Tibial nerve (tissue), 3 donors: Measurements from ENCODE around the gene EHD2.

Experiments used
- POLR2A ChIP-seq, 2 donors: fragments of 450-650 bp; IDR thresholded peaks; one replicate each; pipeline ENCODE4 v1.6.1; 2017; ENCODE audit warnings: antibody characterized with exemption in 2 of 2, mild to moderate bottlenecking in 2 of 2, moderate library complexity in 2 of 2
- TF ChIP-seq, protein P1 (sequence below), 5 experiments: fragments of 200-600 bp in 3 of 5; fragments of 450-650 bp in 2 of 5; sonication (generic) in 3 of 5; IDR thresholded peaks; one replicate each; pipeline ENCODE4 v1.5.1; 2016 to 2019; ENCODE audit warnings: antibody characterized with exemption in 5 of 5, mild to moderate bottlenecking in 3 of 5, moderate library complexity in 2 of 5

DNA sequence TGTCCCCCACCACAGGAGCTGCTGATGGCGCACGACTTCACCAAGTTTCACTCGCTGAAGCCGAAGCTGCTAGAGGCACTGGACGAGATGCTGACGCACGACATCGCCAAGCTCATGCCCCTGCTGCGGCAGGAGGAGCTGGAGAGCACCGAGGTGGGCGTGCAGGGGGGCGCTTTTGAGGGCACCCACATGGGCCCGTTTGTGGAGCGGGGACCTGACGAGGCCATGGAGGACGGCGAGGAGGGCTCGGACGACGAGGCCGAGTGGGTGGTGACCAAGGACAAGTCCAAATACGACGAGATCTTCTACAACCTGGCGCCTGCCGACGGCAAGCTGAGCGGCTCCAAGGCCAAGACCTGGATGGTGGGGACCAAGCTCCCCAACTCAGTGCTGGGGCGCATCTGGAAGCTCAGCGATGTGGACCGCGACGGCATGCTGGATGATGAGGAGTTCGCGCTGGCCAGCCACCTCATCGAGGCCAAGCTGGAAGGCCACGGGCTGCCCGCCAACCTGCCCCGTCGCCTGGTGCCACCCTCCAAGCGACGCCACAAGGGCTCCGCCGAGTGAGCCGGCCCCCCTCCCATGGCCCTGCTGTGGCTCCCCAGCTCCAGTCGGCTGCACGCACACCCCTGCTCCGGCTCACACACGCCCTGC lies 27.8 kb downstream of the EHD2 start:
- TF ChIP-seq POLR2A (IDR thresholded peaks at IDR 0.05): no peak
- TF ChIP-seq, protein P1, sequence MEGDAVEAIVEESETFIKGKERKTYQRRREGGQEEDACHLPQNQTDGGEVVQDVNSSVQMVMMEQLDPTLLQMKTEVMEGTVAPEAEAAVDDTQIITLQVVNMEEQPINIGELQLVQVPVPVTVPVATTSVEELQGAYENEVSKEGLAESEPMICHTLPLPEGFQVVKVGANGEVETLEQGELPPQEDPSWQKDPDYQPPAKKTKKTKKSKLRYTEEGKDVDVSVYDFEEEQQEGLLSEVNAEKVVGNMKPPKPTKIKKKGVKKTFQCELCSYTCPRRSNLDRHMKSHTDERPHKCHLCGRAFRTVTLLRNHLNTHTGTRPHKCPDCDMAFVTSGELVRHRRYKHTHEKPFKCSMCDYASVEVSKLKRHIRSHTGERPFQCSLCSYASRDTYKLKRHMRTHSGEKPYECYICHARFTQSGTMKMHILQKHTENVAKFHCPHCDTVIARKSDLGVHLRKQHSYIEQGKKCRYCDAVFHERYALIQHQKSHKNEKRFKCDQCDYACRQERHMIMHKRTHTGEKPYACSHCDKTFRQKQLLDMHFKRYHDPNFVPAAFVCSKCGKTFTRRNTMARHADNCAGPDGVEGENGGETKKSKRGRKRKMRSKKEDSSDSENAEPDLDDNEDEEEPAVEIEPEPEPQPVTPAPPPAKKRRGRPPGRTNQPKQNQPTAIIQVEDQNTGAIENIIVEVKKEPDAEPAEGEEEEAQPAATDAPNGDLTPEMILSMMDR (IDR thresholded peaks at IDR 0.05): no peak
